Liver (tissue), 9 donors: ENCODE measurements around the gene COL9A3. TPM values are rescaled to one million over a fixed set of nuclear protein-coding genes. Genes with fewer than 3 reads are reported as not detected.

Source experiments
- DNase-seq: peaks from one replicate; pipeline ENCODE4 v3.0.0-alpha.2; 2017; ENCODE audit warnings: low spot score
- H3K27ac ChIP-seq, 2 donors: one replicate each; pipeline ENCODE4 v1.7.0; 2013; ENCODE audit warnings: inconsistent platforms in 2 of 2, low read length in 2 of 2, control low read depth in 1 of 2, low read depth in 1 of 2, mild to moderate bottlenecking in 1 of 2
- H3K27me3 ChIP-seq, 4 donors: one replicate each; pipeline versions ENCODE4 v1.6.1 to v1.7.0; 2013; ENCODE audit warnings: low read length in 3 of 4, inconsistent platforms in 1 of 4, mild to moderate bottlenecking in 1 of 4, moderate library complexity in 1 of 4; ENCODE audit not compliant: control insufficient read depth in 4 of 4, insufficient read depth in 4 of 4
- H3K36me3 ChIP-seq, 4 donors: one replicate each; pipeline versions ENCODE4 v1.6.1 to v1.7.0; 2013; ENCODE audit warnings: low read length in 3 of 4, mild to moderate bottlenecking in 3 of 4, low read depth in 1 of 4, moderate library complexity in 1 of 4; ENCODE audit not compliant: control insufficient read depth in 4 of 4, insufficient read depth in 3 of 4
- H3K4me1 ChIP-seq, 4 donors: one replicate each; pipeline versions ENCODE4 v1.6.1 to v1.7.0; 2013; ENCODE audit warnings: low read length in 3 of 4, mild to moderate bottlenecking in 3 of 4, moderate library complexity in 1 of 4; ENCODE audit not compliant: control insufficient read depth in 4 of 4, insufficient read depth in 4 of 4
- H3K4me3 ChIP-seq, 3 donors: one replicate each; pipeline versions ENCODE4 v1.6.1 to v1.7.0; 2013; ENCODE audit warnings: low read length in 3 of 3, control low read depth in 1 of 3, low read depth in 1 of 3, mild to moderate bottlenecking in 1 of 3
- H3K9ac ChIP-seq, 2 donors: one replicate each; pipeline ENCODE4 v1.7.0; 2013; ENCODE audit warnings: low read length in 2 of 2, mild to moderate bottlenecking in 2 of 2, moderate library complexity in 2 of 2, control low read depth in 1 of 2, low read depth in 1 of 2
- H3K9me3 ChIP-seq, 4 donors: one replicate each; pipeline versions ENCODE4 v1.6.1 to v1.7.0; 2013; ENCODE audit warnings: low read length in 3 of 4; ENCODE audit not compliant: control insufficient read depth in 4 of 4
- EGR1 ChIP-seq, 2 donors: IDR thresholded peaks; 2 replicates each; pipeline ENCODE4 v1.6.1; 2016 to 2018; ENCODE audit warnings: antibody characterized with exemption in 2 of 2, low read depth in 2 of 2
- FOXA1 ChIP-seq: IDR thresholded peaks from 2 replicates; pipeline ENCODE4 v1.6.1; 2016; ENCODE audit warnings: antibody characterized with exemption
- FOXA2 ChIP-seq: IDR thresholded peaks from 2 replicates; pipeline ENCODE4 v1.6.1; 2016; ENCODE audit warnings: antibody characterized with exemption
- HNF4A ChIP-seq, 2 donors: conservative IDR thresholded peaks; 2 replicates each; pipeline ENCODE4 v1.6.1; 2016; ENCODE audit warnings: antibody characterized with exemption in 2 of 2, mild to moderate bottlenecking in 2 of 2
- HNF4G ChIP-seq: IDR thresholded peaks from 2 replicates; pipeline ENCODE4 v1.6.1; 2016; ENCODE audit warnings: antibody characterized with exemption
- MAX ChIP-seq: IDR thresholded peaks from 2 replicates; pipeline ENCODE4 v1.6.1; 2016; ENCODE audit warnings: antibody characterized with exemption
- NR2F2 ChIP-seq: IDR thresholded peaks from 2 replicates; pipeline ENCODE4 v1.6.1; 2016; ENCODE audit warnings: antibody characterized with exemption
- RAD21 ChIP-seq, 2 donors: IDR thresholded peaks; 2 replicates each; pipeline ENCODE4 v1.6.1; 2016; ENCODE audit warnings: antibody characterized with exemption in 2 of 2, mild to moderate bottlenecking in 2 of 2
- TAF1 ChIP-seq: conservative IDR thresholded peaks from 2 replicates; pipeline ENCODE4 v1.6.1; 2016; ENCODE audit warnings: antibody characterized with exemption, mild to moderate bottlenecking
- YY1 ChIP-seq: IDR thresholded peaks from 2 replicates; pipeline ENCODE4 v1.6.1; 2016; ENCODE audit warnings: antibody characterized with exemption, mild to moderate bottlenecking
- ZBTB33 ChIP-seq: IDR thresholded peaks from 2 replicates; pipeline ENCODE4 v1.6.1; 2016; ENCODE audit warnings: antibody characterized with exemption
- WGBS: extraction: QIAGEN DNeasy Blood & Tissue Kit; methylation state at CpG from one replicate; pipeline ENCODE4 v1.1.7; 2013; 5-methylcytosine and 5-hydroxymethylcytosine counted together
- polyA plus RNA-seq, 2 donors: library from polyadenylated mRNA; stranded (reverse) in 1 of 2; unstranded in 1 of 2; fragments of 200-250 nt in 1 of 2; fragments of >200 nt in 1 of 2; fragmentation: Nextera tagmentation in 1 of 2; extraction: Ambion mirVana in 1 of 2; gene quantifications; one replicate each; pipeline versions ENCODE4 v1.2.1 to v1.2.3, GENCODE V29; 2013 to 2015
- total RNA-seq, 2 donors: library from RNA; depleted of rRNA; stranded (reverse); fragments of >200 nt; gene quantifications; one replicate each; pipeline ENCODE4 v1.2.3, GENCODE V29; 2014
- TF ChIP-seq, protein P1 (sequence below): fragments of 150-350 bp; IDR thresholded peaks from 2 replicates; pipeline ENCODE4 v1.5.1; 2017; ENCODE audit warnings: improper control_type of control experiment, low read depth, low read length; ENCODE audit not compliant: missing input control
- TF ChIP-seq, protein P2 (sequence below): IDR thresholded peaks from 2 replicates; pipeline ENCODE4 v1.6.1; 2016; ENCODE audit warnings: antibody characterized with exemption, mild to moderate bottlenecking
- TF ChIP-seq, protein P3 (sequence below): IDR thresholded peaks from 2 replicates; pipeline ENCODE4 v1.6.1; 2016; ENCODE audit warnings: antibody characterized with exemption
- donor health status: healthy.
- donor health status: healthy.
- donor health status: healthy.
- donor health status: healthy.
- donor health status: healthy.

Gene COL9A3
- total and polyA plus RNA-seq, 4 donors = 0.92 to 2.0 (median 1.1) TPM

DNA sequence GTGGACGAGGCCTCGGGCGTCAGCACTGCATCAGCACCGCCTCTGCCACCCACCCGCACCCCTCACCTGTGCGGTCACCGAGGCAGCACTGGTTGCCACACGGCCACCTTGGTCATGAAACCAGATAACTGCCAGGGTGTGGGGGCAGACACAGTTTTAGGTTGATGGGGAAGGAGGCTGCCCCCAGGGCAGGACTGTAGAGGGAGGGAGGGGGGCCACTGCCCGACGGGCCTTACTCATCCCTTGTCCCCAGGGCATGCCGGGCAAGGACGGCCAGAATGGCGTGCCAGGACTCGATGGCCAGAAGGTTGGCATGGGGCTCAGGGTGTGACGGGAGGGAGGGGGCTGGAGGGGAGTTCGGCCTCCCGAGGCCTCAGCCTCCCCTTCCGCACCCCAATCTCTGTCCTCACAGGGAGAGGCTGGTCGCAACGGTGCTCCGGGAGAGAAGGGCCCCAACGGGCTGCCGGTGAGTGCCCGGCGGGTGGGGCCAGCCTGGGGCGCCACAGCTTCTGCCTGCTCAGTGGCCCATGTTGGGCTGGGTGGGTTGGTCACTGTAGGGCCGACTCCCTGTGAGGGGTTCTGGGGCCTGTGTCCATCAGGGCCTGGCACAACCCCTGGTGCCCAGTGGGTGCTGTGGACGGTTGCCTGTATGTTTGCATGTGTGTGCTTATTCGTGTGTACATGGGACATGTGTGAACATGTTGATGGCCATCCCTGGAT lies 11.8 kb downstream of the COL9A3 start:
- Histone ChIP-seq H3K27me3 (no peaks in the 10 kb centered on the region), H3K4me3 (no peak overlapping the region), H3K4me1 (peaks cover 11 to 40% (median 27%) of the 10 kb centered on the region in 4 donors), H3K36me3 (no peaks in the 10 kb centered on the region), H3K9ac (no peak overlapping the region), H3K9me3 (no peaks in the 10 kb centered on the region), H3K27ac (no peak overlapping the region)
- TF ChIP-seq, protein P1, sequence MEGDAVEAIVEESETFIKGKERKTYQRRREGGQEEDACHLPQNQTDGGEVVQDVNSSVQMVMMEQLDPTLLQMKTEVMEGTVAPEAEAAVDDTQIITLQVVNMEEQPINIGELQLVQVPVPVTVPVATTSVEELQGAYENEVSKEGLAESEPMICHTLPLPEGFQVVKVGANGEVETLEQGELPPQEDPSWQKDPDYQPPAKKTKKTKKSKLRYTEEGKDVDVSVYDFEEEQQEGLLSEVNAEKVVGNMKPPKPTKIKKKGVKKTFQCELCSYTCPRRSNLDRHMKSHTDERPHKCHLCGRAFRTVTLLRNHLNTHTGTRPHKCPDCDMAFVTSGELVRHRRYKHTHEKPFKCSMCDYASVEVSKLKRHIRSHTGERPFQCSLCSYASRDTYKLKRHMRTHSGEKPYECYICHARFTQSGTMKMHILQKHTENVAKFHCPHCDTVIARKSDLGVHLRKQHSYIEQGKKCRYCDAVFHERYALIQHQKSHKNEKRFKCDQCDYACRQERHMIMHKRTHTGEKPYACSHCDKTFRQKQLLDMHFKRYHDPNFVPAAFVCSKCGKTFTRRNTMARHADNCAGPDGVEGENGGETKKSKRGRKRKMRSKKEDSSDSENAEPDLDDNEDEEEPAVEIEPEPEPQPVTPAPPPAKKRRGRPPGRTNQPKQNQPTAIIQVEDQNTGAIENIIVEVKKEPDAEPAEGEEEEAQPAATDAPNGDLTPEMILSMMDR = no peak
- TF ChIP-seq NR2F2 (no peak), FOXA2 (no peak), HNF4G (no peak), FOXA1 (no peak), YY1 (no peak), RAD21 (IDR thresholded peaks at IDR 0.05) (no peak), TAF1 (no peak), EGR1 (IDR thresholded peaks at IDR 0.05; ENCODE audit: low read depth in 2 of 2) (no peak), ZBTB33 (no peak), MAX (no peak), HNF4A (conservative IDR thresholded peaks at IDR 0.05) (no peak)
- TF ChIP-seq, protein P2, sequence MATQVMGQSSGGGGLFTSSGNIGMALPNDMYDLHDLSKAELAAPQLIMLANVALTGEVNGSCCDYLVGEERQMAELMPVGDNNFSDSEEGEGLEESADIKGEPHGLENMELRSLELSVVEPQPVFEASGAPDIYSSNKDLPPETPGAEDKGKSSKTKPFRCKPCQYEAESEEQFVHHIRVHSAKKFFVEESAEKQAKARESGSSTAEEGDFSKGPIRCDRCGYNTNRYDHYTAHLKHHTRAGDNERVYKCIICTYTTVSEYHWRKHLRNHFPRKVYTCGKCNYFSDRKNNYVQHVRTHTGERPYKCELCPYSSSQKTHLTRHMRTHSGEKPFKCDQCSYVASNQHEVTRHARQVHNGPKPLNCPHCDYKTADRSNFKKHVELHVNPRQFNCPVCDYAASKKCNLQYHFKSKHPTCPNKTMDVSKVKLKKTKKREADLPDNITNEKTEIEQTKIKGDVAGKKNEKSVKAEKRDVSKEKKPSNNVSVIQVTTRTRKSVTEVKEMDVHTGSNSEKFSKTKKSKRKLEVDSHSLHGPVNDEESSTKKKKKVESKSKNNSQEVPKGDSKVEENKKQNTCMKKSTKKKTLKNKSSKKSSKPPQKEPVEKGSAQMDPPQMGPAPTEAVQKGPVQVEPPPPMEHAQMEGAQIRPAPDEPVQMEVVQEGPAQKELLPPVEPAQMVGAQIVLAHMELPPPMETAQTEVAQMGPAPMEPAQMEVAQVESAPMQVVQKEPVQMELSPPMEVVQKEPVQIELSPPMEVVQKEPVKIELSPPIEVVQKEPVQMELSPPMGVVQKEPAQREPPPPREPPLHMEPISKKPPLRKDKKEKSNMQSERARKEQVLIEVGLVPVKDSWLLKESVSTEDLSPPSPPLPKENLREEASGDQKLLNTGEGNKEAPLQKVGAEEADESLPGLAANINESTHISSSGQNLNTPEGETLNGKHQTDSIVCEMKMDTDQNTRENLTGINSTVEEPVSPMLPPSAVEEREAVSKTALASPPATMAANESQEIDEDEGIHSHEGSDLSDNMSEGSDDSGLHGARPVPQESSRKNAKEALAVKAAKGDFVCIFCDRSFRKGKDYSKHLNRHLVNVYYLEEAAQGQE = no peak
- TF ChIP-seq, protein P3, sequence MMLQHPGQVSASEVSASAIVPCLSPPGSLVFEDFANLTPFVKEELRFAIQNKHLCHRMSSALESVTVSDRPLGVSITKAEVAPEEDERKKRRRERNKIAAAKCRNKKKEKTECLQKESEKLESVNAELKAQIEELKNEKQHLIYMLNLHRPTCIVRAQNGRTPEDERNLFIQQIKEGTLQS = no peak
- DNase-seq = no peak
- 93% methylated on average over 29 of the region's 29 CpGs for WGBS
